ENCODE data around the gene ZNF618.

- TF ChIP-seq CTCF (IDR thresholded peaks at IDR 0.05; ENCODE audit: low read depth, low read length, poor library complexity, severe bottlenecking): no peak
- no peak for TF ChIP-seq EZH2phosphoT487 (IDR thresholded peaks at IDR 0.05; ENCODE audit: borderline replicate concordance, low read length)
Observed at GRCh38 chr9:113976915-113977314, 100.8 kb downstream of the ZNF618 start.
